Activated CD8-positive, alpha-beta memory T cell treated with anti-CD3 and anti-CD28 coated beads for 36 hours (primary cell): ENCODE data around the gene MEN1. TPM values are rescaled to one million over a fixed set of nuclear protein-coding genes. Genes with fewer than 3 reads are reported as not detected.

Experiments
- CTCF ChIA-PET: fragments of 350-600 bp; sonication (Branson Sonifier 250); formaldehyde crosslinking; loops from one replicate; lab custom pipeline; 2021; ENCODE audit warnings: antibody characterized with exemption; lab: Charles Lee
- POLR2A ChIA-PET: fragments of 350-600 bp; sonication (Branson Sonifier 250); formaldehyde crosslinking; loops from one replicate; lab custom pipeline; 2021; ENCODE audit warnings: antibody characterized with exemption; lab: Charles Lee
- total RNA-seq, 2 experiments: library from RNA; stranded (reverse); gene quantifications; one replicate each; pipeline ENCODE4 v1.2.3, GENCODE V29; 2021

The MEN1 gene
- total RNA-seq, 2 experiments from 2014 or later, result 43.3 to 47.4 TPM

DNA sequence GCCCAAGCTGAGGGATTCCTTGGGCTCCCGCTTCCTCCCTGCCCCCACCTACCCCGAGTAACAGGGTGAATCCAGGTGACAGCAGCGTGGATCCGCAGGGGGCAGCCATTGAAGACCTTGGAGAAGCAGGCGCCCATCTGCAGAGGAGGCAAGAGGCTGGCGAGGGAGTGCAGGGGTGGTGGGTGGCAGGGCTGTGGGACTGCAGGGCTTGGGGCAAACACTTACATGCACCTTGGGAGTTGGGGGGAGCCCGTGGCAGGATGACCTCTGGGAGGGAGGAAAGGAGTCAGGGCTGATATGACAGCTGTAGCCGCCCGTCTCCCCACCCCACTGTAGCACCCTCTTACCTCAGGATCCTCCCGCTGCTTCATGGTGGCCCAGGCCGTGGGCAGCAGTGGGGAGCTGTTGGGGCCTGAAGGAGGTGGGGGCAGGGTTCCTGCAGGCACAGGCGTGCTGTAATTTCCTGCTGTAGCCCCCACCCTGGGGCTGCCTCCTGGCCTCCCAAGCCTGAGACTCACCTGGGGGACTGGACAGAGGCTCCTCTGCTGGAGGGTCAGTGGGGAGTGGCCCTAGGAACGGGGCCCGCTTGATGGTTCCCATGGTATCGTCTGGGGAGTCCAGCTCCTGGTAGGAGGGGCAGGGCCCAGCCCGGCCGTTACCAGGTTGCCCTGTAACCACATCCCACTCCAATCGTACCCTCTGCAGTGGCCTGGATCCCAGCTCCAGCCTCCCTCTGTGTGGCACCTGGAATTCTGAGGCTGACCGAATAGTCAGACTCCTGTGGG, 13.4 kb downstream of the MEN1 start:
- ChIA-PET POLR2A (no interaction called here), CTCF (no interaction called here)

- ChIA-PET CTCF (no interaction called here), POLR2A (no interaction called here)
These were observed 14.1 kb downstream of the MEN1 start for GRCh38 chr11:64796047-64796756.

DNA sequence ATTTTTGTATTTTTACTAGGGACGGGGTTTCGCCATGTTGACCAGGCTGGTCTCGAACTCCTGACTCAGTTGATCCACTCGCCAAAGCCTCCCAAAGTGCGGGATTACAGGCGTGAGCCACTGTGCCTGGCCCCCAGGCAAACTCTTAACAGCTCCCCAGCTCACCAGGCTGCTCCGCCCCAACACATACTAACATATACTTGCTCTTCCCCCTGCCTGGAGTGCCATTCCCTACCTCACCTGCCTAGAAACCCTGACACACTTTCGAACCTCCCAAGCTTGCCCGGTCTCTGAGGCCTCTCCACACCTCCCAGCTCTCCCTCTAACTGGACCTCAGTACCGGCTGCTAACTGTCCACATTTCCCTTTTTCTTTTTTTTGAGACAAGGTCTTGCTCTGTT, 15.8 kb downstream of the MEN1 start:
- CTCF ChIA-PET, result interaction anchor here (0.9 to 1.0 kb wide), 2 partner anchors 26 to 387 kb away, joined by 3 to 4 read pairs; partner anchors contain the start of gene CAPN1
- POLR2A ChIA-PET, result no interaction called here

- CTCF ChIA-PET, result interaction anchor here (0.9 kb wide), 1 partner anchor 388 kb away, joined by 4 read pairs; the partner anchor contains the start of gene CAPN1
These were observed 16.8 kb downstream of the MEN1 start for GRCh38 chr11:64793271-64794160.

GRCh38 chr11:64792482-64792881, 17.9 kb downstream of the MEN1 start:
- ChIA-PET CTCF (no interaction called here), POLR2A (no interaction called here)

More at GRCh38 chr11:64793271-64794160, 16.8 kb downstream of the MEN1 start:
- POLR2A ChIA-PET, result no interaction called here

DNA sequence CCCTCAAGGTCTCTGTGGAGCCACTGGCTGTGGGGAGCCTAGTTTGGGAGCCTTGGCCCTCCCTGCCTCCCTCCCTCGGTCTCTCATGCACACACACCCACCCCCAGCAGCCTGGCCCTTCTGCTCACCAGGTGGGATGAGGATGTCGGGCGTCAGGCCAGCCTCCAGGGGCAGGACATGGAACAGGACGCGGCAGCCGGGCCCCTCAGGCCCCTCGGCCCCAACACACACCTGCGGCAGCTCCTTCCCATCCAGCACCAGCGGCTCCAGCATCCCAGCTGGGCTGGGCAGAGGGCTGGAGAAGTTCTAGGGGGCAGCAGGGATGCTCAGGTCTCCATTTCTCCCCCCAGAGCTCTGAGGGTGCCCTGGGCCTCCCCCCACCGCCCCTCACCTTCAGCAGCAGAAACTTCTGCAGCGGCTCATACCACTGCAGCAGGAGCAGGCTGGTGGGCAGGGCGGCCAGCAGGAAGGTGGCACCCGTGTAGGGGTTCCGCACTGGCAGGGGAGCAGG, 18.5 kb downstream of the MEN1 start:
- ChIA-PET POLR2A (no interaction called here), CTCF (interaction anchor here (1.2 kb wide), 1 partner anchor 11 kb away, joined by 3 read pairs; no protein-coding TSS in a partner anchor)

- CTCF ChIA-PET, result interaction anchor here (1.2 kb wide), 1 partner anchor 9 kb away, joined by 3 read pairs; no protein-coding TSS in a partner anchor
- POLR2A ChIA-PET, result interaction anchor here (0.6 kb wide), 1 partner anchor 560 kb away, joined by 3 read pairs; the partner anchor contains the start of gene DNAJC4
These were observed 19.9 kb downstream of the MEN1 start for GRCh38 chr11:64790205-64791095.

GRCh38 chr11:64789331-64790204, 20.8 kb downstream of the MEN1 start:
- ChIA-PET POLR2A (no interaction called here), CTCF (no interaction called here)

- POLR2A ChIA-PET, result no interaction called here
- CTCF ChIA-PET, result interaction anchor here (0.9 to 1.0 kb wide), 2 partner anchors 22 to 100 kb away, joined by 3 to 4 read pairs; no protein-coding TSS in a partner anchor
These were observed 21.8 kb downstream of the MEN1 start for GRCh38 chr11:64788321-64789215.

GRCh38 chr11:64787526-64788320, 22.6 kb downstream of the MEN1 start:
- ChIA-PET POLR2A (no interaction called here), CTCF (interaction anchor here (0.9 to 1.0 kb wide), 2 partner anchors 23 to 101 kb away, joined by 3 to 4 read pairs; no protein-coding TSS in a partner anchor)

DNA sequence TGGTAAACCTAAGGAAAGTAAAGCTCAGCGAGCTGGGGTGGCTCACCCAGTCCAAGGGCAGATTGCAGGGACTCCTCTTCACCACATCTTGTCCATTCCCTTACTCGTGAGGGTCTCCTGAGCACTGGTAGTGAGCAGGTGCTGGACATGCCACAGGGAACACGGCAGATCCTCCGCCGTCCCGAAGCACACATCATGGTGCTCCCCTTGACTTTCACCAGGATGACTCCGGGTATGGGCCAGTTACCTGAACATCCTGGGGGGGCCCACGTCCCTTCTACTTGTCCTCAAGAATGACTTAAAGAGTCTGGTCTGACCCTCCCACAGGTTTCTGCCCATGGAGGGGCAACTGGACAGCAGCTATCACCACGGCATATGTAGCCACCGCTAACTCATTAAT, 24.0 kb downstream of the MEN1 start:
- ChIA-PET POLR2A (interaction anchor here (0.7 to 1.2 kb wide), 2 partner anchors 10 to 127 kb away, joined by 3 to 6 read pairs; no protein-coding TSS in a partner anchor), CTCF (interaction anchor here (0.5 to 1.2 kb wide), 3 partner anchors 12 to 71 kb away, joined by 3 read pairs; no protein-coding TSS in a partner anchor)

- POLR2A ChIA-PET, result interaction anchor here (0.6 to 1.2 kb wide), 2 partner anchors 9 to 51 kb away, joined by 3 read pairs; no protein-coding TSS in a partner anchor
- CTCF ChIA-PET, result interaction anchor here (0.7 to 1.9 kb wide), 5 partner anchors 8 to 401 kb away, joined by 3 to 6 read pairs (median 3); partner anchors contain the start of gene MAP4K2
These were observed 25.4 kb downstream of the MEN1 start for GRCh38 chr11:64784813-64785581.

GRCh38 chr11:64778473-64779298, 31.7 kb downstream of the MEN1 start, which contains the start of gene SF1:
Gene SF1, minus strand, starts transcription at chr11:64778542. Its CDS starts 150 bp downstream, at chr11:64778392.
- POLR2A ChIA-PET, result interaction anchor here (0.6 to 1.4 kb wide), 15 partner anchors 14 to 572 kb away, joined by 3 to 8 read pairs (median 4); partner anchors contain the start of genes FAU, FERMT3, MRPL49 and PYGM
- CTCF ChIA-PET, result interaction anchor here (0.5 to 2.0 kb wide), 4 partner anchors 9 to 111 kb away, joined by 3 to 9 read pairs (median 4); partner anchors contain the start of genes MAP4K2 and RASGRP2
